GM19455 (cell line): ENCODE data around the gene RNH1.
"Not testable (repeated sequence)": the region's sequence is repeated elsewhere in the genome, so short reads cannot be mapped to it uniquely, and the experiment has no call there.

ENCODE experiments used
- ATAC-seq: cut with Tn5 transposase; IDR thresholded peaks from one replicate; pipeline ENCODE4 v1.9.1; 2021; ENCODE audit not compliant: unreplicated experiment

RNH1 gene

DNA sequence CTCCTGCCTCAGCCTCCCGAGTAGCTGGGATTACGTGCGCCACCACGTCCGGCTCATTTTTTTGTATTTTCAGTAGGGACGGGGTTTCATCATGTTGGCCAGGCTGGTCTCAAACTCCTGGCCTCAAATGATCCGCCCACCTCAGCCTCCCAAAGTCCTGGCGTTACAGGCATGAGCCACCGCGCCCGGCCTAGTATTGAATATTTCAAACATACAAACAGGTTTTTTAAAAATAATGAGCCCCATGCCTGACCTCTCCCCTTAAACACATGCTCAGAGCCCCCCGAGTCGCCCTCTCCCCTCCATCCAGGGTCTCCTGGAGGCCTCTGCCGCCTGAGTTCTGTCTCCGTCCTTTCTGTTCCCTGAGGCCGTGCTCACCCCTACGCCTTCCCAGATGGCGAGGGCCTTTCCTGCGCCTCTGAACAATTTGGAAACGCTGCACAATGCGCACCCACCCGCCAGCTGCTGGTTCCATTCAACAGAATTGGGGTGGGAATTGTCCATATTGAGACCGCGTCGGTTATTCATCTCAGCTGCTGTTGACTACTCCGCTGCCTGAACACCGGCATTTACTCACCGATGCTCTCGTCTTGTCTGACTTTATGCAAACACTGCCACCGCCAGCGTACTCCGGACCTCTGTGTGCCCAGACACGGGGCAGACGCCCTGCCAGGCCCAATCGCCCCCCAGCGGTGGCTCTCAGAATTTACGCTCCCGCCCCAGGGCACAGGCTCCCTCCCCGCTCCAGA is 13.6 kb upstream of the RNH1 start:
- no peak for ATAC-seq

DNA sequence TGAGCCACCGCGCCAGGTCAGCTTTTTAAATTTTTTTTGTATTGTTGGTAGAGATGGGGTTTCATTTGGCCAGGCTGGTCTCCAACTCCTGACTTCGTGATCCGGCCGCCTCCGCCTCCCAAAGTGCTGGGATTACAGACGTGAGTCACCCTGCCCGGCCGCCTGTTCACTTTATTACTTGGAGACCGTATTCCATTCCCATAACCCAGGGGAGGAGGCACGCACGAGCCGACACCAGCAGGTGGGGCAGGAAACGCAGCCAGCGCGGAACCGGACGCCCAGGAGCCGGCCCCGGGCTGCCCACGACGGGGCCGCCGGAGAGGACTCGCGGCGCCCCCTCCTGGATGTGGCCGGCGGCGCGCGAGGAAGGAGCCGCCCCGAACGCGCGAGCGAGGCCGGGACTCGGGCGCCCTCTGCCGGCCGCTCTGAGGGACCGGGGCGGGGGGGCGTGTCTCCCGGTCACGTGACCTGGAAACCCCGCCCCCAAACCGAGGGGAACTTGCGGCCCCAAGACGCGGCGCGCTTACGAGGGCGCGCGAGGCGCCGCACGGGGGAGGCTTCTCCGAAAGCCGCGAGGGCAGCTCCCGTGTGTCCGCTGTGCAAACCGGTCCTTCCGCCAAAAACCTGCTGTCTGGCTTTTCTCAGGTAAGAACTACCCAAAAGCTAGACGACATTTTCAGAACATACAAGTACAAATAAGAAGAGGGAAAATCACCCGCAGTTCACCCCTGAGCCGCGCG is 11.6 kb upstream of the RNH1 start:
- ATAC-seq = peak; percentile 85

- not testable (repeated sequence) for ATAC-seq
Measured at GRCh38 chr11:516918-517685, 10.1 kb upstream of the RNH1 start.

DNA sequence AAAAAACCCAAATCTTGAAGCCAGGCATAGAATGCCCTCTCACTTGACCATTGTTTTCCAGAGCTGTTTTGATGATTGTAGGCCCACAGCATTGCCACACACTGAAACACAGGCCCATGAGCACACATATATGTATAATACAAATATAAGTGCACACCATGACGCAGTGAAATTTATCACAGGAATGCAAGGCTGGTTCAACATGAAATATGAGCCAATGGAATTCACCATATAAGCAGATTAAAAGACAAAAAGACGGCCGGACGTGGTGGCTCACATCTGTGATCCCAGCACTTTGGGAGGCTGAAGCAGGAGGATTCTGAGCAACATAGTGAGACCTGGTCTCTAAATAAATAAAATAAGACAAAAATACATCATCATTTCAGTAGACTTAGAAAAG is 9.4 kb upstream of the RNH1 start:
- no peak for ATAC-seq

- no peak for ATAC-seq
Measured at GRCh38 chr11:515131-515530, 8.1 kb upstream of the RNH1 start.

- no peak for ATAC-seq
Measured at GRCh38 chr11:514606-515005, 7.6 kb upstream of the RNH1 start.

- ATAC-seq = no peak
Measured at GRCh38 chr11:512761-513595, 5.9 kb upstream of the RNH1 start.

DNA sequence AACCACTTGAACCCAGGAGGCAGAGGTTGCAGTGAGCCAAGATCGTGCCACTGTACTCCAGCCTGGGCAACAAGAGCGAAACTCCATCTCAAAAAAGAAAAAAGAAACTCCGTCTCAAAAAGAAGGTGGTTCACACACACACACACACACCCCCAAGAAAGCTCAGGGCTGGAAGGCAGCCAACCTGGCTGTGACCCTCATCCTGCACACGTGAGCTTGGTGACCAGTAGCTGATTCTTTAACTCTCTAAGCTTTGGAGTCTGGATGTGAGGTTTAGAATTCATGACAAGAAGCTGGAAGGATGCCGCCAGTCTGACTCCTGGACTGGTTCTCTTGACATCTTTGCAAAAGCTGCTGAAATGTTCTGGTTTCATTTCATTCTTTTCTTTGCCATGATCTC is 1.9 kb upstream of the RNH1 start:
- no peak for ATAC-seq

GRCh38 chr11:507727-508515 is 879 bp upstream of the RNH1 start:
- ATAC-seq = no peak

DNA sequence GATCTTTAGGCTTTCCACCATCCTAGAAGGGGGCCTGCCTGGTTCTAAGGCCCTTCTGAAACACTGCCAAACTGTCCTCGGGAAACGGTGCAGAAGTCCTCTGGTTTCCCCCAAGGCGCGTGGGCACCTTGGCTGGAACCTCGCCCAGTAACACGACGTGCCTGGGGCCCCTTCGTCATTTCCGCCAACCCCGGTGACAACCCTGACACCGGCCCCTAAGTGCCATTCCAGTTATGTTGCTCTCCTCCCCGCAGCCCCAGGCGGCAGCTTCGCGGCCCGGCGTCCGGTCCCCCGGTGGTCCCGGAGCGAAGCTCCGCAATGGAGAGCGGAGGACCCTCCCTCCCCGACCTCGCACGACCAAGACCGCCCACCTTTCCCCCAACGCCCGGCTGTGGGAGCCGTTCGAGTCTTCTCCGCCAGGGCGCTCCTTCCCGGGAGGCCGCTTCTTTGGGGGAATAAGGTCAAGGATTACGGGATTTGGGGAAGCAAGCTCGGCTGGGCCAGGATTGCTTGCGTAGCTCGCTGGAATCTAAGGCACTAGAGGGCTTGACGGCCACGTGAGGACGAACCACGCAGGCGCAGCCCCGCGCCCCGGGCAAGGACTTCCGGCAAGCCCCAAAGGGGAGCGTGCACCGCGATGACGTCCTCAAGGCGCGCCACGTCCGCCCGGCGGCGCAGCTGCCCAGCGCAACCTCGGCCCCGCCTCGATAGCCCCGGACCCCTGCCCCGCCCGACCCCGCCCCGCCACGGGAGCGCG is 626 bp downstream of the RNH1 start:
- ATAC-seq = peak; percentile 69

- ATAC-seq = no peak
Measured at GRCh38 chr11:504994-505344, 2.1 kb downstream of the RNH1 start.

DNA sequence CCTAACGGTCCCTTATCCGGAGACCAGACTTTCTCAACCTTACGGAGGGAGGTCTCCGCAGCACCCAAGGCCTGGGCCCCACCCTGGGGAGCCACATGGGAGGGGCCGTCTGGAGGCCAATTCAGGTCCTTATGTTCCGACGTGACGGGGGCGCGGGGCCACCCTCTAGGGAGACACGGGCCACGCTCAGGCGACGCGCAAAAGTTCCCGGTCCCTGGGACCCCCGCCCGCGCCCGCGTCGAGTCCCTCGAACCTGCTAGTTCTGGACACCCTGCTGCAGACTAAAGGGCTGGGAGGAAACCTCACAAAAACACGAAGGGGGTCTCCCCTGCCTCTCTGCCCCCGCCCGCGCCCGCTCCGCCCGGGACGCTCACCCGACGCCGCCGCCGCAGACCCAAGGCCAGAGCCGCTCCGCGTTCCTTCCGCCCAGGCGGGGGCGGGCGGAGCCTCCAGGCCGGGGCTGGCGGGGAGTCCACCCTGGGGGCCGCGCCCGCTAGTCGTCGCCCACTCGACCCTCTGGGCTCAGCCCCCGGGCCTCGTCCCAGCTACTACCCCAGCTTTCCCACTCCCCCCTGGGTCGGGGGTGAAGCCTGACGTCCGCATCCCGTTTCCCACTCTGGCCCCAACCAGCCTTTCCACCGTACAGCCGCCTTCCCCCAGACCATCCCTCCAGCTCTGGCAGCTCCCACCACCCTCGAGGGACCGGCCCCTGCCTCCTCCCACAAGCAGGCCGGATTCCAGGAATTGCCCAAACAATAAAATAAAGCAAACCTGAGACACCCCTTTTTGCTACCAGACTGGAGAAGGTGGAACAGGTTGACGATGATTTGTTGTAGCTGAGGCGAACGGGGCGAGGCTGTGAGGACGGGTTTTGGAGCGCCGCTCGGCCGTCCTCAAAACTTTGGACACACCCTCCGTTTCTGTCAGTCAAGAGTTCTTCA is 2.7 kb downstream of the RNH1 start:
- ATAC-seq = no peak

DNA sequence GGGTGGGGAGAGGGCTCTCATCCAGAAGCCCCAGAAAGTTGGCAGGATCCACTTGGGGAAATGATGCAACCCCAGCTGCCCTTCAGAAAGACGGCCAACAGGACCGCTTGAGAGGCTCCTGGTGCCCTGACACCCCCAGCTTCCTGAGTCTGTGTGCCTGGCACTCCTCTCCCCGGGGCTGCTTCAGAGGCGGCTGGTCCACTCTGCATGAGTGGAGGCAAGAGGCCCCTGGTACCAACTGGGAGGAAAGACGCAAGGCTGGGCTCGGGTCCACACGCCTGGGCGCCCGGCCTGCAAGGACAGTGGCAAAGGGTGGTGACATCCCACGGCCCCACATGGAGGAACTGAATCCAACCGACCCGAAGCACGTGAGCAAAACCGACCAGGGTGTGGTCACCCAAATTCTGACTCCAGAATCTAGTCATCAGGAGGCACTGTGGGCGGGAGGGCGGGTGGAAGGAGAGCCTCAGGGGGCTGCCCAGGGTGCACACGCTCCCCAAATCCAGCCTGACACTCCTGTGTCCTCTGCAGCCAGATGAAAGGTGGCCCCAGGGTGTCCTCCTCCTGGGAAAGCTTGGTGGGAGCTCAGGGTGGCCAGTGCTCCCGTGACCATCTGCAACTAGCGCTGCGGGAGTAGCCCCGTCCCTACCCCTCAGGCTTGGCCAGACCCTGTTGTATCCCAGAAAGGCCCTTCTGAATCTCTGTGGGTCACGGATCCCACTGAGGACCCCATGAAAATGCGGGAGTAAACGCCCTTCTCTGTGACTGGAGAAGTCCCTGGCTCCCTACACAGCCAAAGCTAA is 3.7 kb downstream of the RNH1 start:
- ATAC-seq = no peak

DNA sequence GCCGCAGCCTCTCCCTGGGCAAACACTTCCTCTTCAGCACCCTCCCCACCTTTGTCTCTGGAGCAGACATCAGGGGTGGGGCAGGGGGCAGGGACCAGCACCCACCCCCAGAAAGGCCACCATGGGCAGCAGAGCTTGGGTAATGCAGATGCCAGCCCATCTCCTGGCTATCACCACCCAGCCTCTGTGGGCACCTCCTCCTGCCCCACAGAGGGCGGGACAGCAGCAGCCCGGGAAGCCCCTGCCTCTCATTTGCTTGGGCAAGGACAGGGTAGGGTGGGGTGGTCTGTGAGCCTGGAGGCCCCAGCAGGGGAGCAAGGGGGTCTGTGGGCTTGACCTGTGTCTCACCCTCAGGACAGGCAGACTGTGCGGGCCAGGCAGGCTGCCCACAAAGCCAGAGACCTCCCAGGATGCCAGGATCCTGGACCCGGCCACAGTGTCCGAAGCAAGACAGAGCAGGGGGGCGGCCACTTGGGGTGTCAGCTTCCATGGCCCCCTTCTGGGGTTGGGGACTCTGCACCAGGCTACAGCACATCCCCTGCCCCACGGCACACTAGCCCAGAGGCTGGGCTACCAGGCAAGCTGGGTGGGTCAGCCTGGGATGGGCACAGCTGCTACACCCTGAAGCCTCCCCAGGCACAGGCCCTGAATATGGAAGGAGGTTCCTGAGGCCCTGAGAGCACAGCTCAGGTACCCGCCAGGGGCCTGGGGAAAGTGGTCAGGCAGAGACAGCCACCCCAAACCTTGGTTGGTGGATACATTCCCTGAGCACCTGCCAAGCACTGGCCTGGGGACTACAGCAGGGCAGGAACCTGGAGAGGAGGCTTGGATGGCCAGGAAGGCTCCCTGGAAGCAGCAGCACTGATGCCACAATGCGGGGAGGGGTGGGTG is 4.5 kb downstream of the RNH1 start:
- ATAC-seq = no peak

- ATAC-seq = no peak
Measured at GRCh38 chr11:501683-502287, 5.3 kb downstream of the RNH1 start.

- ATAC-seq = no peak
Measured at GRCh38 chr11:501001-501682, 5.9 kb downstream of the RNH1 start.
